ENCODE measurements around the gene SPATA32.

DNA sequence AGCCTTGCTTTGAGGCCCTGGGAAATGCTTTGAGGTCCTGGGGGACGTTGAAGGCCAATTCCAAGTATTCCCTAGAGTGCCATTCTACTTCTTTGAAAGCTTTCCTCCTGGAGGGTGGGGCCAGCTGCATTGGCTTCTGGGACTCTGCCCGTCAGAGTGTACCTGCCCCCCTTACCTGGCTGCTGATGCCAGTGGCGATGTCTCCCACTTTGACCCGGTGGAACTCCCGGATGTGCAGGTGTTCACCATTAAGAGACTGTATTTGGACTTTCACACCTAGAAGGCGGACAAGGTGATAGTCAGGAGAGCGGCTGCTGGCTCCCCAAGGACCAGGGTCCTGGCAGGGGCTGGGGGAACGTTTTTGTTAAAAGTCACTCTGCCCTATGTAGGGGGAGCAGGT, 3.1 kb upstream of the SPATA32 start:
- TF ChIP-seq, protein P1, sequence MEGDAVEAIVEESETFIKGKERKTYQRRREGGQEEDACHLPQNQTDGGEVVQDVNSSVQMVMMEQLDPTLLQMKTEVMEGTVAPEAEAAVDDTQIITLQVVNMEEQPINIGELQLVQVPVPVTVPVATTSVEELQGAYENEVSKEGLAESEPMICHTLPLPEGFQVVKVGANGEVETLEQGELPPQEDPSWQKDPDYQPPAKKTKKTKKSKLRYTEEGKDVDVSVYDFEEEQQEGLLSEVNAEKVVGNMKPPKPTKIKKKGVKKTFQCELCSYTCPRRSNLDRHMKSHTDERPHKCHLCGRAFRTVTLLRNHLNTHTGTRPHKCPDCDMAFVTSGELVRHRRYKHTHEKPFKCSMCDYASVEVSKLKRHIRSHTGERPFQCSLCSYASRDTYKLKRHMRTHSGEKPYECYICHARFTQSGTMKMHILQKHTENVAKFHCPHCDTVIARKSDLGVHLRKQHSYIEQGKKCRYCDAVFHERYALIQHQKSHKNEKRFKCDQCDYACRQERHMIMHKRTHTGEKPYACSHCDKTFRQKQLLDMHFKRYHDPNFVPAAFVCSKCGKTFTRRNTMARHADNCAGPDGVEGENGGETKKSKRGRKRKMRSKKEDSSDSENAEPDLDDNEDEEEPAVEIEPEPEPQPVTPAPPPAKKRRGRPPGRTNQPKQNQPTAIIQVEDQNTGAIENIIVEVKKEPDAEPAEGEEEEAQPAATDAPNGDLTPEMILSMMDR (conservative IDR thresholded peaks at IDR 0.05), result no peak
- no peak for TF ChIP-seq ZFX (IDR thresholded peaks at IDR 0.05)

All from C4-2B (cell line).